ENCODE results near the gene TRIM42.

GRCh38 chr3:140703496-140703895 lies 25.6 kb downstream of the TRIM42 start:
- no peak for TF ChIP-seq CTCF (IDR thresholded peaks at IDR 0.05; ENCODE audit: borderline replicate concordance, extremely low read depth, low read length, poor library complexity, severe bottlenecking)
- TF ChIP-seq EZH2 (IDR thresholded peaks at IDR 0.05; ENCODE audit: borderline replicate concordance, low read depth, low read length, severe bottlenecking): no peak
